Stimulated activated CD8-positive, alpha-beta memory T cell treated with anti-CD3 and anti-CD28 coated beads, Interleukin-4, amount 100 ng/mL, for 4 hours (primary cell): Measurements from ENCODE around the gene ZNF331.

Source experiments
- DNase-seq, 2 donors: peaks; one replicate each; pipeline ENCODE4 v3.0.0-alpha.2; 2020; ENCODE audit warnings: low read depth in 2 of 2, low spot score in 1 of 2

Gene ZNF331

GRCh38 chr19:53520547-53521372 lies 17.2 kb upstream of the ZNF331 start:
- peak; percentile 61 to 84 for DNase-seq

- DNase-seq = no peak
Observed at GRCh38 chr19:53521373-53522202, 16.4 kb upstream of the ZNF331 start.

GRCh38 chr19:53525922-53526321 lies 12.0 kb upstream of the ZNF331 start:
- DNase-seq = no peak

- DNase-seq = no peak
Observed at GRCh38 chr19:53530622-53531021, 7.3 kb upstream of the ZNF331 start.

GRCh38 chr19:53531457-53531856 lies 6.5 kb upstream of the ZNF331 start:
- no peak for DNase-seq

- no peak for DNase-seq
Observed at GRCh38 chr19:53532362-53532761, 5.6 kb upstream of the ZNF331 start.

GRCh38 chr19:53536225-53536548 lies 1.8 kb upstream of the ZNF331 start:
- no peak for DNase-seq

- no peak for DNase-seq
Observed at GRCh38 chr19:53537121-53537520, 824 bp upstream of the ZNF331 start.

GRCh38 chr19:53538378-53539109 lies 599 bp downstream of the ZNF331 start:
- no peak for DNase-seq

GRCh38 chr19:53540091-53540490 lies 2.1 kb downstream of the ZNF331 start:
- DNase-seq = no peak

GRCh38 chr19:53541971-53542370 lies 4.0 kb downstream of the ZNF331 start:
- DNase-seq = no peak

- DNase-seq = no peak
Observed at GRCh38 chr19:53545271-53546065, 7.5 kb downstream of the ZNF331 start.

GRCh38 chr19:53546758-53547513 lies 9.0 kb downstream of the ZNF331 start:
- DNase-seq = no peak

GRCh38 chr19:53549340-53549739 lies 11.4 kb downstream of the ZNF331 start:
- no peak for DNase-seq

GRCh38 chr19:53552001-53552721 lies 14.2 kb downstream of the ZNF331 start:
- no peak for DNase-seq

- no peak for DNase-seq
Observed at GRCh38 chr19:53553156-53553555, 15.2 kb downstream of the ZNF331 start.

- peak; percentile 78 to 87 for DNase-seq
Observed at GRCh38 chr19:53553865-53554791, 16.2 kb downstream of the ZNF331 start.

- DNase-seq = no peak
Observed at GRCh38 chr19:53554804-53555203, 16.9 kb downstream of the ZNF331 start.
